ENCODE data around the gene PRICKLE2.

The PRICKLE2 gene

GRCh38 chr3:64224826-64225610, at the start of gene PRICKLE2:
TSS of gene PRICKLE2 (minus strand) at chr3:64225466. CDS start at chr3:64198927, 26,539 bp downstream.
- DNase-seq = no peak

- no peak for DNase-seq
Observed at GRCh38 chr3:64272842-64273241, 47.6 kb upstream of the PRICKLE2 start.

GRCh38 chr3:64272271-64272670, 47.0 kb upstream of the PRICKLE2 start:
- no peak for DNase-seq

GRCh38 chr3:64271631-64272030, 46.4 kb upstream of the PRICKLE2 start:
- DNase-seq = no peak

GRCh38 chr3:64270866-64271260, 45.6 kb upstream of the PRICKLE2 start:
- DNase-seq = no peak

GRCh38 chr3:64270142-64270865, 45.0 kb upstream of the PRICKLE2 start:
- DNase-seq = no peak

- DNase-seq = no peak
Observed at GRCh38 chr3:64268926-64269325, 43.7 kb upstream of the PRICKLE2 start.

- DNase-seq = no peak
Observed at GRCh38 chr3:64267721-64268604, 42.7 kb upstream of the PRICKLE2 start.

- no peak for DNase-seq
Observed at GRCh38 chr3:64266983-64267382, 41.7 kb upstream of the PRICKLE2 start.

- no peak for DNase-seq
Observed at GRCh38 chr3:64266065-64266931, 41.0 kb upstream of the PRICKLE2 start.

GRCh38 chr3:64265646-64266045, 40.4 kb upstream of the PRICKLE2 start:
- no peak for DNase-seq

- DNase-seq = no peak
Observed at GRCh38 chr3:64264501-64265109, 39.3 kb upstream of the PRICKLE2 start.

- DNase-seq = no peak
Observed at GRCh38 chr3:64262574-64263114, 37.4 kb upstream of the PRICKLE2 start.

- no peak for DNase-seq
Observed at GRCh38 chr3:64260431-64260830, 35.2 kb upstream of the PRICKLE2 start.

- no peak for DNase-seq
Observed at GRCh38 chr3:64259636-64260035, 34.4 kb upstream of the PRICKLE2 start.

- no peak for DNase-seq
Observed at GRCh38 chr3:64257100-64257755, 32.0 kb upstream of the PRICKLE2 start.

- DNase-seq = no peak
Observed at GRCh38 chr3:64255741-64256340, 30.6 kb upstream of the PRICKLE2 start.

GRCh38 chr3:64254443-64254842, 29.2 kb upstream of the PRICKLE2 start:
- no peak for DNase-seq

GRCh38 chr3:64253689-64254088, 28.4 kb upstream of the PRICKLE2 start:
- no peak for DNase-seq

- DNase-seq = no peak
Observed at GRCh38 chr3:64251019-64251418, 25.8 kb upstream of the PRICKLE2 start.

Data from NCI-H1105 treated with DMSO at 0.1 percent for 48 hours (cell line).